K562 (cell line): ENCODE measurements around the gene IRS1. TPM values are rescaled to one million over a fixed set of nuclear protein-coding genes. Genes with fewer than 3 reads are reported as not detected.

Experiments
- polyA plus RNA-seq, 8 experiments: library from polyadenylated mRNA; depleted of rRNA in 4 of 8; stranded (reverse) in 5 of 8; unstranded in 3 of 8; fragments of >200 nt; fragmentation: Nextera tagmentation in 2 of 8; fragmentation: Illumina TruSeq in 1 of 8; extraction: Ambion mirVana in 2 of 8; extraction: Trizol in 1 of 8; gene quantifications; 2 replicates each; pipeline versions ENCODE4 v1.2.1 to v1.2.3, GENCODE V29; 2011 to 2014; ENCODE audit warnings: inconsistent platforms in 1 of 8, missing spikeins in 1 of 8
- total RNA-seq, 7 experiments: library from RNA; depleted of rRNA in 6 of 7; stranded (reverse); fragments of >200 nt in 6 of 7; fragmentation: Illumina TruSeq in 2 of 7; extraction: Trizol in 2 of 7; gene quantifications; 2 replicates each; pipeline versions ENCODE4 v1.2.1 to v1.2.3, GENCODE V29; 2011 to 2021; ENCODE audit warnings: low replicate concordance in 1 of 7
- TF ChIP-seq, protein P1 (sequence below): fragments of 450-650 bp; IDR thresholded peaks from 2 replicates; pipeline ENCODE4 v1.6.1; 2016; ENCODE audit warnings: low read depth

Gene IRS1
- total and polyA plus RNA-seq, 9 of the 15 experiments (the other 6 are each of a cell fraction or from before 2014, with no cell fraction given) = under 0.01 to 0.31 (median 0.08) TPM; not detected in 1

GRCh38 chr2:226790011-226790410 is 9.6 kb downstream of the IRS1 start (continued):
- TF ChIP-seq, protein P1, sequence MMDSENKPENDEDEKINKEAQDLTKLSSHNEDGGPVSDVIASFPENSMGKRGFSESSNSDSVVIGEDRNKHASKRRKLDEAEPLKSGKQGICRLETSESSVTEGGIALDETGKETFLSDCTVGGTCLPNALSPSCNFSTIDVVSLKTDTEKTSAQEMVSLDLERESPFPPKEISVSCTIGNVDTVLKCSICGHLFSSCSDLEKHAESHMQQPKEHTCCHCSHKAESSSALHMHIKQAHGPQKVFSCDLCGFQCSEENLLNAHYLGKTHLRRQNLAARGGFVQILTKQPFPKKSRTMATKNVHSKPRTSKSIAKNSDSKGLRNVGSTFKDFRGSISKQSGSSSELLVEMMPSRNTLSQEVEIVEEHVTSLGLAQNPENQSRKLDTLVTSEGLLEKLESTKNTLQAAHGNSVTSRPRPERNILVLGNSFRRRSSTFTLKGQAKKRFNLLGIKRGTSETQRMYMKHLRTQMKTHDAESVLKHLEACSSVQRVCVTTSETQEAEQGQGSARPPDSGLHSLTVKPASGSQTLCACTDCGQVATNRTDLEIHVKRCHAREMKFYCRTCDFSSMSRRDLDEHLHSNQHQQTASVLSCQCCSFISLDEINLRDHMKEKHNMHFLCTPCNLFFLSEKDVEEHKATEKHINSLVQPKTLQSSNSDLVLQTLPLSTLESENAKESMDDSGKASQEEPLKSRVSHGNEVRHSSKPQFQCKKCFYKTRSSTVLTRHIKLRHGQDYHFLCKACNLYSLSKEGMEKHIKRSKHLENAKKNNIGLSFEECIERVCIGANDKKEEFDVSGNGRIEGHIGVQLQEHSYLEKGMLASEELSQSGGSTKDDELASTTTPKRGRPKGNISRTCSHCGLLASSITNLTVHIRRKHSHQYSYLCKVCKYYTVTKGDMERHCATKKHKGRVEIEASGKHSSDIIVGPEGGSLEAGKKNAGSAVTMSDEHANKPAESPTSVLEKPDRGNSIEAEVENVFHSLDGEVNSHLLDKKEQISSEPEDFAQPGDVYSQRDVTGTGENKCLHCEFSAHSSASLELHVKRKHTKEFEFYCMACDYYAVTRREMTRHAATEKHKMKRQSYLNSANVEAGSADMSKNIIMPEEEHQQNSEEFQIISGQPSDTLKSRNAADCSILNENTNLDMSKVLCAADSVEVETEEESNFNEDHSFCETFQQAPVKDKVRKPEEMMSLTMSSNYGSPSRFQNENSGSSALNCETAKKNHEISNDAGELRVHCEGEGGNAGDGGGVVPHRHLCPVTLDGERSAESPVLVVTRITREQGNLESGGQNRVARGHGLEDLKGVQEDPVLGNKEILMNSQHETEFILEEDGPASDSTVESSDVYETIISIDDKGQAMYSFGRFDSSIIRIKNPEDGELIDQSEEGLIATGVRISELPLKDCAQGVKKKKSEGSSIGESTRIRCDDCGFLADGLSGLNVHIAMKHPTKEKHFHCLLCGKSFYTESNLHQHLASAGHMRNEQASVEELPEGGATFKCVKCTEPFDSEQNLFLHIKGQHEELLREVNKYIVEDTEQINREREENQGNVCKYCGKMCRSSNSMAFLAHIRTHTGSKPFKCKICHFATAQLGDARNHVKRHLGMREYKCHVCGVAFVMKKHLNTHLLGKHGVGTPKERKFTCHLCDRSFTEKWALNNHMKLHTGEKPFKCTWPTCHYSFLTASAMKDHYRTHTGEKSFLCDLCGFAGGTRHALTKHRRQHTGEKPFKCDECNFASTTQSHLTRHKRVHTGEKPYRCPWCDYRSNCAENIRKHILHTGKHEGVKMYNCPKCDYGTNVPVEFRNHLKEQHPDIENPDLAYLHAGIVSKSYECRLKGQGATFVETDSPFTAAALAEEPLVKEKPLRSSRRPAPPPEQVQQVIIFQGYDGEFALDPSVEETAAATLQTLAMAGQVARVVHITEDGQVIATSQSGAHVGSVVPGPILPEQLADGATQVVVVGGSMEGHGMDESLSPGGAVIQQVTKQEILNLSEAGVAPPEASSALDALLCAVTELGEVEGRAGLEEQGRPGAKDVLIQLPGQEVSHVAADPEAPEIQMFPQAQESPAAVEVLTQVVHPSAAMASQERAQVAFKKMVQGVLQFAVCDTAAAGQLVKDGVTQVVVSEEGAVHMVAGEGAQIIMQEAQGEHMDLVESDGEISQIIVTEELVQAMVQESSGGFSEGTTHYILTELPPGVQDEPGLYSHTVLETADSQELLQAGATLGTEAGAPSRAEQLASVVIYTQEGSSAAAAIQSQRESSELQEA = no peak
